GM12878 (cell line): ENCODE data around the gene C5. TPM values are rescaled to one million over a fixed set of nuclear protein-coding genes. Genes with fewer than 3 reads are reported as not detected.

ENCODE experiments used
- ASH2L ChIP-seq: fragments of 300-600, 200-600 bp; sonication (generic); IDR thresholded peaks from 2 replicates; pipeline ENCODE4 v1.6.1; 2017; ENCODE audit warnings: low read depth, mild to moderate bottlenecking, borderline replicate concordance
- BMI1 ChIP-seq: fragments of 450-650 bp; IDR thresholded peaks from 2 replicates; pipeline ENCODE4 v1.6.1; 2016; ENCODE audit warnings: mild to moderate bottlenecking, moderate library complexity, borderline replicate concordance
- CEBPB ChIP-seq, 2 experiments: fragments of 150-350 bp in 1 of 2; IDR thresholded peaks; 2 replicates each; pipeline ENCODE4 v1.6.1; 2012 to 2014; ENCODE audit warnings: low read depth in 2 of 2, low read length in 2 of 2, borderline replicate concordance in 1 of 2, inconsistent platforms in 1 of 2
- CREB1 ChIP-seq: IDR thresholded peaks from 2 replicates; pipeline ENCODE4 v1.6.1; 2012; ENCODE audit warnings: low read depth, mild to moderate bottlenecking, inconsistent platforms
- ELK1 ChIP-seq: IDR thresholded peaks from 2 replicates; pipeline ENCODE4 v1.6.1; 2012; ENCODE audit warnings: low read depth, low read length, improper control_type of control experiment
- ESRRA ChIP-seq: IDR thresholded peaks from 2 replicates; pipeline ENCODE4 v1.6.1; 2012; ENCODE audit warnings: mild to moderate bottlenecking, low read length, improper control_type of control experiment
- MAX ChIP-seq: IDR thresholded peaks from 2 replicates; pipeline ENCODE4 v1.6.1; 2012; ENCODE audit warnings: low read depth, low read length, improper control_type of control experiment
- MEF2B ChIP-seq: fragments of 450-650 bp; IDR thresholded peaks from 2 replicates; pipeline ENCODE4 v1.6.1; 2018; ENCODE audit warnings: mild to moderate bottlenecking, moderate library complexity; ENCODE audit not compliant: partially characterized antibody, poor library complexity, severe bottlenecking
- NFIC ChIP-seq: IDR thresholded peaks from 2 replicates; pipeline ENCODE4 v1.6.1; 2012; ENCODE audit warnings: low read depth, mild to moderate bottlenecking, inconsistent platforms, low read length, moderate library complexity
- PAX8 ChIP-seq: fragments of 450-650 bp; IDR thresholded peaks from 2 replicates; pipeline ENCODE4 v1.6.1; 2017; ENCODE audit warnings: mild to moderate bottlenecking, moderate library complexity
- PML ChIP-seq: IDR thresholded peaks from 2 replicates; pipeline ENCODE4 v1.6.1; 2012; ENCODE audit warnings: low read length, inconsistent platforms
- SIN3A ChIP-seq: IDR thresholded peaks from 2 replicates; pipeline ENCODE4 v1.6.1; 2012; ENCODE audit warnings: low read depth, low read length, improper control_type of control experiment
- SMAD1 ChIP-seq: fragments of 450-650 bp; IDR thresholded peaks from 2 replicates; pipeline ENCODE4 v1.6.1; 2018; ENCODE audit warnings: mild to moderate bottlenecking, low read depth; ENCODE audit not compliant: partially characterized antibody
- ZNF274 ChIP-seq: IDR thresholded peaks from one replicate; pipeline ENCODE4 v1.8.0; 2011; ENCODE audit not compliant: insufficient read length, insufficient read depth
- polyA plus RNA-seq, 11 experiments: library from polyadenylated mRNA; depleted of rRNA in 4 of 11; unstranded in 6 of 11; stranded (reverse) in 5 of 11; fragments of >200 nt; fragmentation: Nextera tagmentation in 4 of 11; fragmentation: Illumina TruSeq in 1 of 11; extraction: Ambion mirVana in 4 of 11; extraction: Trizol in 1 of 11; gene quantifications; 1 replicate in 1 of 11; 2 replicates in 10 of 11; pipeline versions ENCODE4 v1.2.1 to v1.2.3, GENCODE V29; 2011 to 2016; ENCODE audit warnings: inconsistent platforms in 2 of 11, missing spikeins in 2 of 11, low read depth in 1 of 11
- total RNA-seq, 4 experiments: library from RNA; depleted of rRNA in 3 of 4; stranded (reverse); fragments of >200 nt in 3 of 4; fragmentation: Illumina TruSeq in 1 of 4; extraction: Trizol in 1 of 4; gene quantifications; 2 replicates each; pipeline versions ENCODE4 v1.2.1 to v1.2.3, GENCODE V29; 2013 to 2021
- TF ChIP-seq, protein P1 (sequence below): fragments of 450-650 bp; IDR thresholded peaks from 2 replicates; pipeline ENCODE4 v1.6.1; 2017; ENCODE audit warnings: mild to moderate bottlenecking, moderate library complexity
- TF ChIP-seq, protein P2 (sequence below): fragments of 450-650 bp; IDR thresholded peaks from 2 replicates; pipeline ENCODE4 v1.6.1; 2016; ENCODE audit warnings: mild to moderate bottlenecking, moderate library complexity, borderline replicate concordance
- TF ChIP-seq, protein P3 (sequence below): fragments of 450-650 bp; IDR thresholded peaks from 2 replicates; pipeline ENCODE4 v1.6.1; 2016; ENCODE audit warnings: mild to moderate bottlenecking

C5 gene
- total and polyA plus RNA-seq, 10 of the 15 experiments (the other 5 are each of a cell fraction or from before 2014, with no cell fraction given) = 0.39 to 2.2 (median 1.2) TPM

GRCh38 chr9:121074370-121075250 is 24.5 kb upstream of the C5 start, which contains the start of gene CNTRL (continued):
- TF ChIP-seq SMAD1 (no peak), ASH2L (peak; percentile 85; the same call in 1 of the 2 replicates), ELK1 (peak; percentile 21; the same call in 1 of the 2 replicates), NFIC (no peak), ZNF274 (no peak), SIN3A (peak; percentile 69; the same call in 1 of the 2 replicates), PML (peak; percentile 72; the same call in 1 of the 2 replicates), BMI1 (no peak), PAX8 (no peak), CEBPB (IDR thresholded peaks at IDR 0.05; ENCODE audit: borderline replicate concordance in 1 of 2, low read depth in 2 of 2, low read length in 2 of 2) (no peak), MEF2B (no peak), ESRRA (no peak), CREB1 (peak; percentile 40; the same call in 1 of the 2 replicates), MAX (peak; percentile 90; the same call in 1 of the 2 replicates)
- TF ChIP-seq, protein P1, sequence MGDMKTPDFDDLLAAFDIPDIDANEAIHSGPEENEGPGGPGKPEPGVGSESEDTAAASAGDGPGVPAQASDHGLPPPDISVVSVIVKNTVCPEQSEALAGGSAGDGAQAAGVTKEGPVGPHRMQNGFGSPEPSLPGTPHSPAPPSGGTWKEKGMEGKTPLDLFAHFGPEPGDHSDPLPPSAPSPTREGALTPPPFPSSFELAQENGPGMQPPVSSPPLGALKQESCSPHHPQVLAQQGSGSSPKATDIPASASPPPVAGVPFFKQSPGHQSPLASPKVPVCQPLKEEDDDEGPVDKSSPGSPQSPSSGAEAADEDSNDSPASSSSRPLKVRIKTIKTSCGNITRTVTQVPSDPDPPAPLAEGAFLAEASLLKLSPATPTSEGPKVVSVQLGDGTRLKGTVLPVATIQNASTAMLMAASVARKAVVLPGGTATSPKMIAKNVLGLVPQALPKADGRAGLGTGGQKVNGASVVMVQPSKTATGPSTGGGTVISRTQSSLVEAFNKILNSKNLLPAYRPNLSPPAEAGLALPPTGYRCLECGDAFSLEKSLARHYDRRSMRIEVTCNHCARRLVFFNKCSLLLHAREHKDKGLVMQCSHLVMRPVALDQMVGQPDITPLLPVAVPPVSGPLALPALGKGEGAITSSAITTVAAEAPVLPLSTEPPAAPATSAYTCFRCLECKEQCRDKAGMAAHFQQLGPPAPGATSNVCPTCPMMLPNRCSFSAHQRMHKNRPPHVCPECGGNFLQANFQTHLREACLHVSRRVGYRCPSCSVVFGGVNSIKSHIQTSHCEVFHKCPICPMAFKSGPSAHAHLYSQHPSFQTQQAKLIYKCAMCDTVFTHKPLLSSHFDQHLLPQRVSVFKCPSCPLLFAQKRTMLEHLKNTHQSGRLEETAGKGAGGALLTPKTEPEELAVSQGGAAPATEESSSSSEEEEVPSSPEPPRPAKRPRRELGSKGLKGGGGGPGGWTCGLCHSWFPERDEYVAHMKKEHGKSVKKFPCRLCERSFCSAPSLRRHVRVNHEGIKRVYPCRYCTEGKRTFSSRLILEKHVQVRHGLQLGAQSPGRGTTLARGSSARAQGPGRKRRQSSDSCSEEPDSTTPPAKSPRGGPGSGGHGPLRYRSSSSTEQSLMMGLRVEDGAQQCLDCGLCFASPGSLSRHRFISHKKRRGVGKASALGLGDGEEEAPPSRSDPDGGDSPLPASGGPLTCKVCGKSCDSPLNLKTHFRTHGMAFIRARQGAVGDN = peak; percentile 95
- TF ChIP-seq, protein P2, sequence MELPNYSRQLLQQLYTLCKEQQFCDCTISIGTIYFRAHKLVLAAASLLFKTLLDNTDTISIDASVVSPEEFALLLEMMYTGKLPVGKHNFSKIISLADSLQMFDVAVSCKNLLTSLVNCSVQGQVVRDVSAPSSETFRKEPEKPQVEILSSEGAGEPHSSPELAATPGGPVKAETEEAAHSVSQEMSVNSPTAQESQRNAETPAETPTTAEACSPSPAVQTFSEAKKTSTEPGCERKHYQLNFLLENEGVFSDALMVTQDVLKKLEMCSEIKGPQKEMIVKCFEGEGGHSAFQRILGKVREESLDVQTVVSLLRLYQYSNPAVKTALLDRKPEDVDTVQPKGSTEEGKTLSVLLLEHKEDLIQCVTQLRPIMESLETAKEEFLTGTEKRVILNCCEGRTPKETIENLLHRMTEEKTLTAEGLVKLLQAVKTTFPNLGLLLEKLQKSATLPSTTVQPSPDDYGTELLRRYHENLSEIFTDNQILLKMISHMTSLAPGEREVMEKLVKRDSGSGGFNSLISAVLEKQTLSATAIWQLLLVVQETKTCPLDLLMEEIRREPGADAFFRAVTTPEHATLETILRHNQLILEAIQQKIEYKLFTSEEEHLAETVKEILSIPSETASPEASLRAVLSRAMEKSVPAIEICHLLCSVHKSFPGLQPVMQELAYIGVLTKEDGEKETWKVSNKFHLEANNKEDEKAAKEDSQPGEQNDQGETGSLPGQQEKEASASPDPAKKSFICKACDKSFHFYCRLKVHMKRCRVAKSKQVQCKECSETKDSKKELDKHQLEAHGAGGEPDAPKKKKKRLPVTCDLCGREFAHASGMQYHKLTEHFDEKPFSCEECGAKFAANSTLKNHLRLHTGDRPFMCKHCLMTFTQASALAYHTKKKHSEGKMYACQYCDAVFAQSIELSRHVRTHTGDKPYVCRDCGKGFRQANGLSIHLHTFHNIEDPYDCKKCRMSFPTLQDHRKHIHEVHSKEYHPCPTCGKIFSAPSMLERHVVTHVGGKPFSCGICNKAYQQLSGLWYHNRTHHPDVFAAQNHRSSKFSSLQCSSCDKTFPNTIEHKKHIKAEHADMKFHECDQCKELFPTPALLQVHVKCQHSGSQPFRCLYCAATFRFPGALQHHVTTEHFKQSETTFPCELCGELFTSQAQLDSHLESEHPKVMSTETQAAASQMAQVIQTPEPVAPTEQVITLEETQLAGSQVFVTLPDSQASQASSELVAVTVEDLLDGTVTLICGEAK = no peak
- TF ChIP-seq, protein P3, sequence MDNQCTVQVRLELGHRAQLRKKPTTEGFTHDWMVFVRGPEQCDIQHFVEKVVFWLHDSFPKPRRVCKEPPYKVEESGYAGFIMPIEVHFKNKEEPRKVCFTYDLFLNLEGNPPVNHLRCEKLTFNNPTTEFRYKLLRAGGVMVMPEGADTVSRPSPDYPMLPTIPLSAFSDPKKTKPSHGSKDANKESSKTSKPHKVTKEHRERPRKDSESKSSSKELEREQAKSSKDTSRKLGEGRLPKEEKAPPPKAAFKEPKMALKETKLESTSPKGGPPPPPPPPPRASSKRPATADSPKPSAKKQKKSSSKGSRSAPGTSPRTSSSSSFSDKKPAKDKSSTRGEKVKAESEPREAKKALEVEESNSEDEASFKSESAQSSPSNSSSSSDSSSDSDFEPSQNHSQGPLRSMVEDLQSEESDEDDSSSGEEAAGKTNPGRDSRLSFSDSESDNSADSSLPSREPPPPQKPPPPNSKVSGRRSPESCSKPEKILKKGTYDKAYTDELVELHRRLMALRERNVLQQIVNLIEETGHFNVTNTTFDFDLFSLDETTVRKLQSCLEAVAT = peak; percentile 18; the same call in 1 of the 2 replicates
